ENCODE results near the gene TTLL1. TPM values are rescaled to one million over a fixed set of nuclear protein-coding genes. Genes with fewer than 3 reads are reported as not detected.
A peak's percentile ranks its signal among the peaks of the same experiment; 100 is the strongest.

Gene TTLL1
- polyA plus RNA-seq, 3 donors, result 4.7 to 6.0 (median 5.6) TPM

DNA sequence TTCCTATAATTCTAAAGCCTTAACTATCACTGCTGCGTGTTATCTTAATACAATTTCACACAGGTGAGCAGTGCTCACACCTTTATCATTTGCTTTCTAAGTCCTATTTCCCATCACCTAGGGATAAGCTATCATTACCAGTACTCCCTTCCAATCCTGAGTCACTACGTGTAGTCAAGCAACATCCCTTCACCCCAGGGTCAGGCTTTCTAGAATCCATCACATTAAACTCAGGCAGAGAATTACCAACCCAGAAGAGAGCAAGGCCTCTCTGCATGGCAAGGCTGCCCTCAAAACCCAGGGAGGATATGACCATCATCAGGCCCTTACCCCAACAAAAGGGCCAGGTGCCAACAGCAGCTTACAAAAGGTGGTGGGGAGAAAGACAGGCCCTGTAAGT, 84.1 kb downstream of the TTLL1 start:
- no peaks in the 10 kb centered on the region for H3K27me3 ChIP-seq (ENCODE audit: control insufficient read depth in 2 of 2, insufficient read depth in 2 of 2, low read length in 2 of 2)
- WGBS (ENCODE audit: insufficient coverage), result 94% methylated on average over 2 of the region's 2 CpGs
- H3K36me3 Mint-ChIP-seq, result peaks cover 3 to 4% of the 10 kb centered on the region in 2 donors
- H3K9me3 ChIP-seq (replicated peaks in 1 of 2; ENCODE audit: control insufficient read depth in 1 of 2, insufficient read depth in 1 of 2, low read length in 2 of 2), result no peaks in the 10 kb centered on the region
- H3K4me3 Mint-ChIP-seq, result no peak overlapping the region
- DNase-seq, result no peak
- peaks cover 100% of the 10 kb centered on the region for H3K79me2 ChIP-seq (ENCODE audit: insufficient read depth, low read length)
- H3K27me3 Mint-ChIP-seq (ENCODE audit: low read depth in 3 of 3), result peaks cover 0 to 3% (median 0%) of the 10 kb centered on the region in 3 donors
- no peak overlapping the region for H3K4me2 ChIP-seq (replicated peaks; ENCODE audit: extremely low read depth, low read length, poor library complexity, severe bottlenecking)
- no peak overlapping the region for H3K4me3 ChIP-seq (replicated peaks in 1 of 3; ENCODE audit: low read depth in 2 of 3, low read length in 3 of 3)
- peaks cover 75% of the 10 kb centered on the region for H3K4me1 Mint-ChIP-seq
- H3K9me3 Mint-ChIP-seq, result no peaks in the 10 kb centered on the region
- TF ChIP-seq, protein P1, sequence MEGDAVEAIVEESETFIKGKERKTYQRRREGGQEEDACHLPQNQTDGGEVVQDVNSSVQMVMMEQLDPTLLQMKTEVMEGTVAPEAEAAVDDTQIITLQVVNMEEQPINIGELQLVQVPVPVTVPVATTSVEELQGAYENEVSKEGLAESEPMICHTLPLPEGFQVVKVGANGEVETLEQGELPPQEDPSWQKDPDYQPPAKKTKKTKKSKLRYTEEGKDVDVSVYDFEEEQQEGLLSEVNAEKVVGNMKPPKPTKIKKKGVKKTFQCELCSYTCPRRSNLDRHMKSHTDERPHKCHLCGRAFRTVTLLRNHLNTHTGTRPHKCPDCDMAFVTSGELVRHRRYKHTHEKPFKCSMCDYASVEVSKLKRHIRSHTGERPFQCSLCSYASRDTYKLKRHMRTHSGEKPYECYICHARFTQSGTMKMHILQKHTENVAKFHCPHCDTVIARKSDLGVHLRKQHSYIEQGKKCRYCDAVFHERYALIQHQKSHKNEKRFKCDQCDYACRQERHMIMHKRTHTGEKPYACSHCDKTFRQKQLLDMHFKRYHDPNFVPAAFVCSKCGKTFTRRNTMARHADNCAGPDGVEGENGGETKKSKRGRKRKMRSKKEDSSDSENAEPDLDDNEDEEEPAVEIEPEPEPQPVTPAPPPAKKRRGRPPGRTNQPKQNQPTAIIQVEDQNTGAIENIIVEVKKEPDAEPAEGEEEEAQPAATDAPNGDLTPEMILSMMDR (IDR thresholded peaks at IDR 0.05), result no peak
- H3K27ac Mint-ChIP-seq, result peak overlapping the region in 3 of 7 donors; percentile 32 to 57 (median 44)
- H2AFZ ChIP-seq (ENCODE audit: insufficient read depth, low read depth, low read length, poor library complexity, severe bottlenecking), result no peak overlapping the region
- H3K27ac ChIP-seq (ENCODE audit: low read depth in 1 of 2, low read length in 2 of 2), result no peak overlapping the region
- intact Hi-C loops (cut with micrococcal nuclease), result no loop called here
- H4K20me1 ChIP-seq (ENCODE audit: insufficient read depth, low read length), result peaks cover 100% of the 10 kb centered on the region
- H3K36me3 ChIP-seq (replicated peaks in 1 of 2; ENCODE audit: control insufficient read depth in 1 of 2, insufficient read depth in 2 of 2, low read length in 2 of 2), result no peaks in the 10 kb centered on the region
- no peak overlapping the region for H3K9ac ChIP-seq (ENCODE audit: insufficient read depth, low read length, poor library complexity, severe bottlenecking)
- H3K4me1 ChIP-seq (ENCODE audit: control insufficient read depth in 1 of 2, insufficient read depth in 2 of 2, low read length in 2 of 2), result peaks cover 43 to 65% of the 10 kb centered on the region in 2 donors

- no peaks in the 10 kb centered on the region for H3K36me3 ChIP-seq (replicated peaks in 1 of 2; ENCODE audit: control insufficient read depth in 1 of 2, insufficient read depth in 2 of 2, low read length in 2 of 2)
- H3K4me2 ChIP-seq (replicated peaks; ENCODE audit: extremely low read depth, low read length, poor library complexity, severe bottlenecking), result no peak overlapping the region
- DNase-seq, result peak; percentile 35 to 73 (median 62)
- peaks cover 81% of the 10 kb centered on the region for H3K4me1 Mint-ChIP-seq
- no peaks in the 10 kb centered on the region for H3K27me3 ChIP-seq (ENCODE audit: control insufficient read depth in 2 of 2, insufficient read depth in 2 of 2, low read length in 2 of 2)
- peaks cover 100% of the 10 kb centered on the region for H3K79me2 ChIP-seq (ENCODE audit: insufficient read depth, low read length)
- intact Hi-C loops (cut with micrococcal nuclease), result loop anchor here in 1 of 2 donors (5.0 kb wide), 1 partner anchor 42 kb away; no protein-coding TSS in a partner anchor
- no peak overlapping the region for H3K4me3 ChIP-seq (replicated peaks in 1 of 3; ENCODE audit: low read depth in 2 of 3, low read length in 3 of 3)
- peaks cover 49 to 71% of the 10 kb centered on the region in 2 donors for H3K4me1 ChIP-seq (ENCODE audit: control insufficient read depth in 1 of 2, insufficient read depth in 2 of 2, low read length in 2 of 2)
- peak overlapping the region in 3 of 7 donors; percentile 17 to 47 (median 30) for H3K27ac Mint-ChIP-seq
- H3K9me3 ChIP-seq (replicated peaks in 1 of 2; ENCODE audit: control insufficient read depth in 1 of 2, insufficient read depth in 1 of 2, low read length in 2 of 2), result no peaks in the 10 kb centered on the region
- peaks cover 0 to 3% (median 0%) of the 10 kb centered on the region in 3 donors for H3K27me3 Mint-ChIP-seq (ENCODE audit: low read depth in 3 of 3)
- no peak overlapping the region for H3K9ac ChIP-seq (ENCODE audit: insufficient read depth, low read length, poor library complexity, severe bottlenecking)
- H3K27ac ChIP-seq (ENCODE audit: low read depth in 1 of 2, low read length in 2 of 2), result peak overlapping the region in 1 of 2 donors; percentile 44
- 27% methylated on average over 9 of the region's 13 CpGs for WGBS (ENCODE audit: insufficient coverage)
- H3K36me3 Mint-ChIP-seq, result peaks cover 3% of the 10 kb centered on the region in 2 donors
- no peaks in the 10 kb centered on the region for H3K9me3 Mint-ChIP-seq
- no peak overlapping the region for H3K4me3 Mint-ChIP-seq
- H2AFZ ChIP-seq (ENCODE audit: insufficient read depth, low read depth, low read length, poor library complexity, severe bottlenecking), result no peak overlapping the region
- peaks cover 100% of the 10 kb centered on the region for H4K20me1 ChIP-seq (ENCODE audit: insufficient read depth, low read length)
- TF ChIP-seq, protein P1 (IDR thresholded peaks at IDR 0.05), result no peak
Measured at GRCh38 chr22:43004362-43005035, 84.7 kb downstream of the TTLL1 start.

Data from CD14-positive monocyte (primary cell).